HL-60 (cell line): ENCODE measurements around the gene MYLK4.

Experiments
- DNase-seq, 2 experiments: peaks; one replicate each; pipeline ENCODE4 v3.0.0-alpha.2; 2010 to 2020; ENCODE audit warnings: low read depth in 1 of 2, low spot score in 1 of 2
- H3K27ac ChIP-seq: fragments of 250-450 bp; sonication (Bioruptor Pico); replicated peaks from 2 replicates; pipeline ENCODE4 v1.5.1; 2020; ENCODE audit warnings: mild to moderate bottlenecking, moderate library complexity
- H3K27me3 ChIP-seq: fragments of 250-450 bp; sonication (Bioruptor Pico); 2 replicates; pipeline ENCODE4 v1.5.1; 2021; ENCODE audit warnings: mild to moderate bottlenecking, moderate library complexity; ENCODE audit not compliant: insufficient read depth, poor library complexity, severe bottlenecking
- H3K4me3 ChIP-seq: replicated peaks from 2 replicates; pipeline ENCODE4 v1.5.1; 2011; ENCODE audit warnings: mild to moderate bottlenecking, control low read depth, low read length; ENCODE audit not compliant: insufficient read depth
- GABPA ChIP-seq: IDR thresholded peaks from 2 replicates; pipeline ENCODE4 v1.6.1; 2012; ENCODE audit warnings: low read depth
- POLR2AphosphoS5 ChIP-seq: IDR thresholded peaks from 2 replicates; pipeline ENCODE4 v1.6.1; 2012; ENCODE audit warnings: low read depth
- SPI1 ChIP-seq: IDR thresholded peaks from 2 replicates; pipeline ENCODE4 v1.6.1; 2012; ENCODE audit warnings: low read depth, mild to moderate bottlenecking, borderline replicate concordance
- TF ChIP-seq, protein P1 (sequence below): IDR thresholded peaks from one replicate; pipeline ENCODE4 v1.5.1; 2011; ENCODE audit warnings: low read length, control low read depth, inconsistent platforms; ENCODE audit not compliant: insufficient read depth
- TF ChIP-seq, protein P2 (sequence below): IDR thresholded peaks from 2 replicates; pipeline ENCODE4 v1.6.1; 2012; ENCODE audit warnings: low read depth; ENCODE audit not compliant: insufficient replicate concordance

Gene MYLK4

DNA sequence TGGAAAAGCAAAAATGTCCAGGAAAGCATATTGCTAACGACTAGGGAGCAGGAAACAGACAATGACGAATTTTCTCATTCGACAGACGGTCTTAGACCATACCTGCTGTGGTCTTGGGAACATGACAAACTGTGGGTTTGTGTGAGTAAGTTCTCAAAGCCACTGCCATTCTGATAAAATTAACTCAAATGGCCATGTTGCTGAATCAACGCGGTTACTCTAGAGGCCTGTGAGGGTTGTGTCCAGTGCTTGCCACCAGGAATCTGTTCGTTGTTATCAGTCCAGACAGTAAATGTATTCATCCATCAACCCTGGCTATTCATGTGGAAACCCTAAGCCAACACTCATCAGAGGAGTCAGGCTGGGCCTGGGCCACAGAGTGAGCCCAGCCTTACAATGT, 124.3 kb downstream of the MYLK4 start:
- no peaks in the 10 kb centered on the region for H3K27me3 ChIP-seq
- no peak overlapping the region for H3K27ac ChIP-seq
- no peak overlapping the region for H3K4me3 ChIP-seq
- TF ChIP-seq, protein P1, sequence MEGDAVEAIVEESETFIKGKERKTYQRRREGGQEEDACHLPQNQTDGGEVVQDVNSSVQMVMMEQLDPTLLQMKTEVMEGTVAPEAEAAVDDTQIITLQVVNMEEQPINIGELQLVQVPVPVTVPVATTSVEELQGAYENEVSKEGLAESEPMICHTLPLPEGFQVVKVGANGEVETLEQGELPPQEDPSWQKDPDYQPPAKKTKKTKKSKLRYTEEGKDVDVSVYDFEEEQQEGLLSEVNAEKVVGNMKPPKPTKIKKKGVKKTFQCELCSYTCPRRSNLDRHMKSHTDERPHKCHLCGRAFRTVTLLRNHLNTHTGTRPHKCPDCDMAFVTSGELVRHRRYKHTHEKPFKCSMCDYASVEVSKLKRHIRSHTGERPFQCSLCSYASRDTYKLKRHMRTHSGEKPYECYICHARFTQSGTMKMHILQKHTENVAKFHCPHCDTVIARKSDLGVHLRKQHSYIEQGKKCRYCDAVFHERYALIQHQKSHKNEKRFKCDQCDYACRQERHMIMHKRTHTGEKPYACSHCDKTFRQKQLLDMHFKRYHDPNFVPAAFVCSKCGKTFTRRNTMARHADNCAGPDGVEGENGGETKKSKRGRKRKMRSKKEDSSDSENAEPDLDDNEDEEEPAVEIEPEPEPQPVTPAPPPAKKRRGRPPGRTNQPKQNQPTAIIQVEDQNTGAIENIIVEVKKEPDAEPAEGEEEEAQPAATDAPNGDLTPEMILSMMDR = no peak
- TF ChIP-seq GABPA = no peak
- no peak for TF ChIP-seq POLR2AphosphoS5
- TF ChIP-seq, protein P2, sequence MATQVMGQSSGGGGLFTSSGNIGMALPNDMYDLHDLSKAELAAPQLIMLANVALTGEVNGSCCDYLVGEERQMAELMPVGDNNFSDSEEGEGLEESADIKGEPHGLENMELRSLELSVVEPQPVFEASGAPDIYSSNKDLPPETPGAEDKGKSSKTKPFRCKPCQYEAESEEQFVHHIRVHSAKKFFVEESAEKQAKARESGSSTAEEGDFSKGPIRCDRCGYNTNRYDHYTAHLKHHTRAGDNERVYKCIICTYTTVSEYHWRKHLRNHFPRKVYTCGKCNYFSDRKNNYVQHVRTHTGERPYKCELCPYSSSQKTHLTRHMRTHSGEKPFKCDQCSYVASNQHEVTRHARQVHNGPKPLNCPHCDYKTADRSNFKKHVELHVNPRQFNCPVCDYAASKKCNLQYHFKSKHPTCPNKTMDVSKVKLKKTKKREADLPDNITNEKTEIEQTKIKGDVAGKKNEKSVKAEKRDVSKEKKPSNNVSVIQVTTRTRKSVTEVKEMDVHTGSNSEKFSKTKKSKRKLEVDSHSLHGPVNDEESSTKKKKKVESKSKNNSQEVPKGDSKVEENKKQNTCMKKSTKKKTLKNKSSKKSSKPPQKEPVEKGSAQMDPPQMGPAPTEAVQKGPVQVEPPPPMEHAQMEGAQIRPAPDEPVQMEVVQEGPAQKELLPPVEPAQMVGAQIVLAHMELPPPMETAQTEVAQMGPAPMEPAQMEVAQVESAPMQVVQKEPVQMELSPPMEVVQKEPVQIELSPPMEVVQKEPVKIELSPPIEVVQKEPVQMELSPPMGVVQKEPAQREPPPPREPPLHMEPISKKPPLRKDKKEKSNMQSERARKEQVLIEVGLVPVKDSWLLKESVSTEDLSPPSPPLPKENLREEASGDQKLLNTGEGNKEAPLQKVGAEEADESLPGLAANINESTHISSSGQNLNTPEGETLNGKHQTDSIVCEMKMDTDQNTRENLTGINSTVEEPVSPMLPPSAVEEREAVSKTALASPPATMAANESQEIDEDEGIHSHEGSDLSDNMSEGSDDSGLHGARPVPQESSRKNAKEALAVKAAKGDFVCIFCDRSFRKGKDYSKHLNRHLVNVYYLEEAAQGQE = no peak
- TF ChIP-seq SPI1 = no peak
- DNase-seq = no peak

DNA sequence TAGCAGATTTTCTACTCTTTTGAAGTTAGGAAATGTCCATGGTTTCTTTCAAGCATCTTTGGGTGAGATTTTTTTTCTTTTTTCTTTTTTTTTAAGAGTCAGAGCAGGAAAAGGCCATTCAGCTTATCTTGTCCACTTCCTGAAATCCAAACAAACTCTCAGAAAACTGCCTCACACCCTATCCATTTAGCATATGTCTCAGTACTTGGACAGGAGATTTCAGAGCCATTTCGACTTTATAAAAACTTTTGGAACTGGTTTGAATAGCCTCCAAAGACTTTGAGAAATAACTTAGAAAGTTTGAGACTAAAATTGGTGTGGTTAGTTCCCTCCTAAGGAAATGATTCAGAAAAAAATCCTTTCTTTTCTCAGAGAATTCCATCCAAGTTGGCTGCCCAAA, 125.1 kb downstream of the MYLK4 start:
- Histone ChIP-seq H3K27ac (no peak overlapping the region), H3K27me3 (no peaks in the 10 kb centered on the region), H3K4me3 (no peak overlapping the region)
- no peak for DNase-seq
- TF ChIP-seq SPI1 = no peak
- no peak for TF ChIP-seq POLR2AphosphoS5
- no peak for TF ChIP-seq GABPA
- TF ChIP-seq, protein P2 = no peak
- TF ChIP-seq, protein P1 = no peak

DNA sequence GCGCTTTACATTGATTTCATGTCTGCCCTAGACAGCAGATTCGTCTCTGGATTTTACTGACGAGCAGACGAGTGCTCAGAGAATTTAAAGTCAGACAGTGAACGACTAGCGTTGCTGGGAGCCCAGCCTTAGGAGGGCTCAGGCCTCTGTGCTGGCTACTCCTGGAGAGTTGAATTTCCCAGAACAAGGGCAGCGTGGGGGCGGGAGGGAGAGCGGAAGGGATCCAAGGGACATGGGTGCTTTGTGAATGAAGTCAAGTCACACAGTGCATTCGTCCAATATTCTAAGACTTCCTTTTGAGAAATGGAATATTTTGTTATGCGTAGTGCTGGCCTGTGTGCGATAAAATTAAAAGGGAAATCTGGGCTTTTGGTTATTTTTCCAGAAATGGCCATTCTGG, 126.5 kb downstream of the MYLK4 start:
- Histone ChIP-seq H3K4me3 (no peak overlapping the region), H3K27me3 (no peaks in the 10 kb centered on the region), H3K27ac (no peak overlapping the region)
- TF ChIP-seq SPI1 = no peak
- no peak for TF ChIP-seq GABPA
- TF ChIP-seq, protein P2 = no peak
- TF ChIP-seq, protein P1 = no peak
- no peak for TF ChIP-seq POLR2AphosphoS5
- no peak for DNase-seq
